H9 (cell line): ENCODE results near the gene IGSF5. TPM values are rescaled to one million over a fixed set of nuclear protein-coding genes. Genes with fewer than 3 reads are reported as not detected.
"Not testable (repeated sequence)": the region's sequence is repeated elsewhere in the genome, so short reads cannot be mapped to it uniquely, and the experiment has no call there.

ENCODE experiments used
- DNase-seq: peaks from one replicate; pipeline ENCODE4 v3.0.0-alpha.2; 2017
- H2AFZ ChIP-seq: one replicate; pipeline ENCODE4 v1.6.1; 2013; ENCODE audit warnings: mild to moderate bottlenecking, low read length, control low read depth, moderate library complexity
- H2AK5ac ChIP-seq: 2 replicates; pipeline ENCODE4 v1.6.1; 2013; ENCODE audit warnings: low read length, control low read depth, mixed read lengths; ENCODE audit not compliant: insufficient read length
- H2BK120ac ChIP-seq: one replicate; pipeline ENCODE4 v1.6.1; 2013; ENCODE audit warnings: low read depth, mild to moderate bottlenecking, low read length, control low read depth, inconsistent platforms; ENCODE audit not compliant: poor library complexity, severe bottlenecking
- H2BK12ac ChIP-seq: 2 replicates; pipeline ENCODE4 v1.6.1; 2013; ENCODE audit warnings: low read length, control low read depth, mixed read lengths, low read depth; ENCODE audit not compliant: insufficient read length
- H2BK15ac ChIP-seq: 2 replicates; pipeline ENCODE4 v1.6.1; 2013; ENCODE audit warnings: low read depth, low read length, control low read depth
- H2BK20ac ChIP-seq: one replicate; pipeline ENCODE4 v1.6.1; 2013; ENCODE audit warnings: low read depth, mild to moderate bottlenecking, low read length, control low read depth, inconsistent platforms; ENCODE audit not compliant: poor library complexity, severe bottlenecking
- H2BK5ac ChIP-seq: 2 replicates; pipeline ENCODE4 v1.6.1; 2013; ENCODE audit warnings: low read length, control low read depth, mixed read lengths; ENCODE audit not compliant: insufficient read length
- H3K14ac ChIP-seq: 2 replicates; pipeline ENCODE4 v1.6.1; 2013; ENCODE audit warnings: low read length, control low read depth; ENCODE audit not compliant: insufficient read depth
- H3K18ac ChIP-seq: 2 replicates; pipeline ENCODE4 v1.6.1; 2013; ENCODE audit warnings: low read depth, mild to moderate bottlenecking, mixed read lengths, low read length, control low read depth; ENCODE audit not compliant: insufficient read length
- H3K23ac ChIP-seq: 2 replicates; pipeline ENCODE4 v1.6.1; 2013; ENCODE audit warnings: low read length, control low read depth, mixed read lengths, low read depth; ENCODE audit not compliant: insufficient read length
- H3K23me2 ChIP-seq: 2 replicates; pipeline ENCODE4 v1.6.1; 2013; ENCODE audit warnings: low read depth, mild to moderate bottlenecking, mixed read lengths, low read length, control low read depth; ENCODE audit not compliant: insufficient read length, poor library complexity, severe bottlenecking
- H3K27ac ChIP-seq: 2 replicates; pipeline ENCODE4 v1.5.1; 2013; ENCODE audit warnings: low read length, control low read depth, mixed read lengths, low read depth; ENCODE audit not compliant: insufficient read length
- H3K27me3 ChIP-seq: 2 replicates; pipeline ENCODE4 v1.6.1; 2013; ENCODE audit warnings: low read length, control low read depth, inconsistent platforms; ENCODE audit not compliant: insufficient read depth
- H3K4ac ChIP-seq: 2 replicates; pipeline ENCODE4 v1.6.1; 2013; ENCODE audit warnings: low read depth, mild to moderate bottlenecking, control low read depth, inconsistent platforms, low read length, moderate library complexity
- H3K4me1 ChIP-seq: 2 replicates; pipeline ENCODE4 v1.6.1; 2013; ENCODE audit warnings: low read length, control low read depth, inconsistent platforms; ENCODE audit not compliant: insufficient read depth
- H3K4me2 ChIP-seq: 2 replicates; pipeline ENCODE4 v1.6.1; 2013; ENCODE audit warnings: low read length, control low read depth, mixed read lengths; ENCODE audit not compliant: insufficient read length, insufficient read depth
- H3K56ac ChIP-seq: 2 replicates; pipeline ENCODE4 v1.6.1; 2013; ENCODE audit warnings: low read depth, mild to moderate bottlenecking, mixed read lengths, low read length, control low read depth; ENCODE audit not compliant: insufficient read length
- H3K79me1 ChIP-seq: 2 replicates; pipeline ENCODE4 v1.6.1; 2013; ENCODE audit warnings: low read depth, mild to moderate bottlenecking, moderate library complexity, low read length, control low read depth, inconsistent platforms; ENCODE audit not compliant: insufficient read depth, poor library complexity, severe bottlenecking
- H3K79me2 ChIP-seq: 2 replicates; pipeline ENCODE4 v1.6.1; 2013; ENCODE audit warnings: low read length, control low read depth, inconsistent platforms; ENCODE audit not compliant: insufficient read depth
- H3K9ac ChIP-seq: 2 replicates; pipeline ENCODE4 v1.6.1; 2013; ENCODE audit warnings: low read length, control low read depth, mixed read lengths; ENCODE audit not compliant: insufficient read length; ENCODE audit errors: extremely low read depth
- H3K9me3 ChIP-seq: one replicate; pipeline ENCODE4 v1.6.1; 2013; ENCODE audit warnings: low read depth, low read length, inconsistent platforms; ENCODE audit not compliant: control insufficient read depth
- H3T11ph ChIP-seq: one replicate; pipeline ENCODE4 v1.6.1; 2013; ENCODE audit warnings: mild to moderate bottlenecking, low read length, control low read depth, inconsistent platforms
- H4K20me1 ChIP-seq: one replicate; pipeline ENCODE4 v1.6.1; 2013; ENCODE audit not compliant: control insufficient read depth, insufficient read length, insufficient read depth
- H4K5ac ChIP-seq: 2 replicates; pipeline ENCODE4 v1.6.1; 2013; ENCODE audit warnings: low read depth, mild to moderate bottlenecking, mixed read lengths, low read length, control low read depth; ENCODE audit not compliant: insufficient read length
- H4K8ac ChIP-seq: replicated peaks from 2 replicates; pipeline ENCODE4 v1.6.1; 2013; ENCODE audit warnings: low read length, control low read depth, mixed read lengths, low read depth; ENCODE audit not compliant: insufficient read length
- H4K91ac ChIP-seq: 2 replicates; pipeline ENCODE4 v1.6.1; 2013; ENCODE audit warnings: low read depth, mild to moderate bottlenecking, moderate library complexity, mixed read lengths, low read length, control low read depth; ENCODE audit not compliant: insufficient read length
- H3K27ac Mint-ChIP-seq, 3 experiments: 2 replicates in 2 of 3; 3 replicates in 1 of 3; pipeline ENCODE4 v1.8.0; 2020 to 2021; ENCODE audit warnings: mixed read lengths in 3 of 3, mild to moderate bottlenecking in 1 of 3, moderate library complexity in 1 of 3
- H3K27me3 Mint-ChIP-seq: 2 replicates; pipeline ENCODE4 v1.8.0; 2021; ENCODE audit warnings: low read depth, mild to moderate bottlenecking, moderate library complexity, mixed read lengths
- H3K36me3 Mint-ChIP-seq, 3 experiments: 2 replicates in 2 of 3; 3 replicates in 1 of 3; pipeline ENCODE4 v1.8.0; 2020 to 2021; ENCODE audit warnings: low read depth in 3 of 3, mixed read lengths in 3 of 3; ENCODE audit not compliant: insufficient read depth in 1 of 3
- H3K4me1 Mint-ChIP-seq, 2 experiments: 2 replicates each; pipeline ENCODE4 v1.8.0; 2020; ENCODE audit warnings: mixed read lengths in 2 of 2
- H3K4me3 Mint-ChIP-seq, 2 experiments: 2 replicates in 1 of 2; 3 replicates in 1 of 2; pipeline ENCODE4 v1.8.0; 2020 to 2021; ENCODE audit warnings: mild to moderate bottlenecking in 2 of 2, mixed read lengths in 2 of 2, moderate library complexity in 1 of 2
- H3K9me3 Mint-ChIP-seq, 2 experiments: 2 replicates in 1 of 2; 3 replicates in 1 of 2; pipeline ENCODE4 v1.8.0; 2020; ENCODE audit warnings: mild to moderate bottlenecking in 2 of 2, mixed read lengths in 2 of 2, moderate library complexity in 1 of 2
- WGBS: extraction: QIAGEN DNeasy Blood & Tissue Kit; methylation state at CpG from one replicate; pipeline ENCODE4 v1.1.7; 2013; ENCODE audit warnings: missing lambda C conversion rate, low lambda C conversion rate, mixed read lengths; ENCODE audit not compliant: insufficient read length; ENCODE audit errors: extremely low coverage; 5-methylcytosine and 5-hydroxymethylcytosine counted together
- total RNA-seq: library from RNA; stranded (reverse); gene quantifications from 2 replicates; pipeline ENCODE4 v1.2.1, GENCODE V29; 2021

The IGSF5 gene
- total RNA-seq, 1 experiment from 2014 or later: 2.1 TPM

GRCh38 chr21:39742561-39742960 lies 2.4 kb upstream of the IGSF5 start:
- not testable (repeated sequence) for H2BK20ac ChIP-seq

GRCh38 chr21:39745332-39745731 lies 349 bp downstream of the IGSF5 start:
- not testable (repeated sequence) for H3K23ac ChIP-seq, DNase-seq, H3K23me2 ChIP-seq, H4K8ac ChIP-seq, H3K79me2 ChIP-seq, H3K9me3 Mint-ChIP-seq, H3K4ac ChIP-seq, H2AFZ ChIP-seq, H4K20me1 ChIP-seq, H3K4me1 ChIP-seq, H3K4me2 ChIP-seq, H3K56ac ChIP-seq, H3K27ac ChIP-seq, H2BK5ac ChIP-seq, H3K79me1 ChIP-seq, H3K9me3 ChIP-seq, H2BK15ac ChIP-seq, H3K9ac ChIP-seq, H3K14ac ChIP-seq, H2AK5ac ChIP-seq, H2BK20ac ChIP-seq, H3K36me3 Mint-ChIP-seq, H2BK120ac ChIP-seq, H3K18ac ChIP-seq, H3K4me1 Mint-ChIP-seq, H2BK12ac ChIP-seq, H3K27me3 ChIP-seq, H3K27ac Mint-ChIP-seq, H3K4me3 Mint-ChIP-seq, H4K91ac ChIP-seq, H4K5ac ChIP-seq, H3T11ph ChIP-seq, H3K27me3 Mint-ChIP-seq
- no CpG with 5 or more reads among the region's 8 CpGs for WGBS

More at GRCh38 chr21:39742561-39742960, 2.4 kb upstream of the IGSF5 start:
- H3K27me3 ChIP-seq, H4K20me1 ChIP-seq, H3K79me1 ChIP-seq, H3T11ph ChIP-seq, H3K27me3 Mint-ChIP-seq, H3K18ac ChIP-seq, H3K27ac ChIP-seq, H2BK120ac ChIP-seq, H3K27ac Mint-ChIP-seq, H2BK12ac ChIP-seq, H3K23ac ChIP-seq, H2BK5ac ChIP-seq, H3K4me1 ChIP-seq, H3K79me2 ChIP-seq, H4K91ac ChIP-seq, H2AK5ac ChIP-seq, H2AFZ ChIP-seq, H4K5ac ChIP-seq, H3K9ac ChIP-seq, H2BK15ac ChIP-seq, DNase-seq, H3K9me3 Mint-ChIP-seq, H3K56ac ChIP-seq, H3K9me3 ChIP-seq, H3K4ac ChIP-seq, H3K36me3 Mint-ChIP-seq, H3K14ac ChIP-seq, H3K23me2 ChIP-seq, H3K4me3 Mint-ChIP-seq, H4K8ac ChIP-seq, H3K4me2 ChIP-seq: not testable (repeated sequence)
- no CpG with 5 or more reads among the region's 4 CpGs for WGBS
- peaks cover 5 to 15% of the 10 kb centered on the region in 2 experiments; a peak in 3 of 4 replicates for H3K4me1 Mint-ChIP-seq
